IPS-18c (cell line): ENCODE data around the gene ALDOA.

ENCODE experiments used
- H3K4me3 ChIP-seq: 2 replicates; pipeline ENCODE4 v1.7.0; 2013; ENCODE audit warnings: low read depth, mild to moderate bottlenecking, low read length, moderate library complexity; ENCODE audit not compliant: insufficient read depth
- H3K9me3 ChIP-seq: one replicate; pipeline ENCODE4 v1.6.1; 2013; ENCODE audit warnings: mild to moderate bottlenecking, low read length, moderate library complexity; ENCODE audit not compliant: control insufficient read depth, insufficient read depth

Gene ALDOA

GRCh38 chr16:30117768-30118167 is 52.2 kb downstream of the ALDOA start:
- no peaks in the 10 kb centered on the region for H3K9me3 ChIP-seq
- H3K4me3 ChIP-seq = no peak overlapping the region

GRCh38 chr16:30119428-30119827 is 53.9 kb downstream of the ALDOA start:
- Histone ChIP-seq H3K4me3 (no peak overlapping the region), H3K9me3 (no peaks in the 10 kb centered on the region)
